Measurements from ENCODE around the gene DKC1.

The DKC1 gene

DNA sequence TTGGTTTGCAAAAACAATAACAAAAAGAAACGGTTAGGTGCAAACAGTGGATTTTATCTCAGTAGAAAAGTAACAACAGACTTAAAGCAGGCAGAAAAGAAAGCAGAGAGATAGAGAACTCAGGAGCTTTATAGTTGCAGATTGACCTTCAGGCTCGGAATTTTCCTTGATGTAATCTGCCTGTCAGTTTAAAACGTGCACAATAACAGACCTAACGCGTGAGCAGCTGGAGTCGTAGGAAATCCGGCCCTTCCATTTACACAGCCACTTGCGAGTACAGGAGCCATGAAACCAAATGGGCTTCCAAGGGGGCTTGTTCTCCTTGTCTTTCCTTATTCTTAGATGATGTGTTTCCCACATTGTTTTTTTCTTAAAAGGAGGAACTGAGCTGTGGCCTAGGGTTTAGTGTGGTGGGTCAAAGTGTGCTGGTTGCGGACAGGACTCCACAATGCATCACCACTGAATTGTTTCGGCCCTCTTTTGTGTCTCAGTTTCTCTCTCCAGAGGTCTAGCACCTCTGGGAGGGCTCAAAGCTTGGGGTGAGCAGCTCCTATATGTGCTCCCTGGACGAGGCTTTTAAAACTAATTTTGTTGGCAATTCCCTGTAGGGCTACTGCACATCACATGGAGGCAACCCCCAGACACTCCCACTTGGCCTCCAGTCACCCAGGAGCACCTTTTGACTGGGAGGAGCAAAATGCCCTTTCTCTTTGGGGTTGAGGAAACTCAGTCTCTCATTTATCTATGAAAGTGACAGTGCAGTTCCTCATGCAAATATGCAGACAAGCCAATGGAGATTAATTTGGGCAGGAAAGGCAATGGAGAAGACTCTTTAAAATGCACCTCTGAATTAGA lies 56.5 kb downstream of the DKC1 start:
- H3K4ac ChIP-seq (ENCODE audit: low read depth, low read length) = no peak overlapping the region
- H3K9ac ChIP-seq (ENCODE audit: low read length) = no peak overlapping the region
- no peaks in the 10 kb centered on the region for H3K4me1 ChIP-seq (ENCODE audit: control insufficient read depth in 1 of 2, insufficient read depth in 2 of 2, low read length in 2 of 2)
- no peak overlapping the region for H3K4me2 ChIP-seq (ENCODE audit: low read length)
- no peak overlapping the region for H2BK12ac ChIP-seq (ENCODE audit: low read length)
- no peak overlapping the region for H3K18ac ChIP-seq (ENCODE audit: low read length)
- H4K8ac ChIP-seq (ENCODE audit: low read depth, low read length) = no peak overlapping the region
- H3K27ac ChIP-seq (ENCODE audit: low read depth, low read length) = no peak overlapping the region
- no peak overlapping the region for H2AK5ac ChIP-seq (ENCODE audit: low read length)
- H3K27me3 ChIP-seq (ENCODE audit: insufficient read depth, low read length) = no peaks in the 10 kb centered on the region
- H3K14ac ChIP-seq (ENCODE audit: low read length) = no peak overlapping the region
- no peak overlapping the region for H3K4me3 ChIP-seq (ENCODE audit: low read depth, low read length)
- no peak overlapping the region for H2AFZ ChIP-seq (ENCODE audit: insufficient read depth, low read length, poor library complexity)
- H4K91ac ChIP-seq (ENCODE audit: low read depth, low read length) = no peak overlapping the region
- no peaks in the 10 kb centered on the region for H3K9me3 ChIP-seq (ENCODE audit: insufficient read depth, low read depth, low read length)
- H3K79me2 ChIP-seq (ENCODE audit: control insufficient read depth, insufficient read depth, low read length, poor library complexity) = no peaks in the 10 kb centered on the region
- no peak for DNase-seq
- no peak overlapping the region for H4K12ac ChIP-seq (ENCODE audit: low read depth, low read length)
- no peaks in the 10 kb centered on the region for H3K36me3 ChIP-seq (ENCODE audit: control insufficient read depth in 1 of 2, insufficient read depth in 2 of 2, low read length in 2 of 2)
- H3K79me1 ChIP-seq (ENCODE audit: low read length) = no peaks in the 10 kb centered on the region
- WGBS (ENCODE audit: extremely low coverage, insufficient coverage, insufficient read length) = no CpG with 5 or more reads among the region's 11 CpGs
- no peak overlapping the region for H2BK120ac ChIP-seq (ENCODE audit: insufficient read depth, low read length, poor library complexity)
- H2BK5ac ChIP-seq (ENCODE audit: low read depth, low read length, poor library complexity) = no peak overlapping the region
- H3K23ac ChIP-seq (ENCODE audit: low read length) = no peak overlapping the region

DNA sequence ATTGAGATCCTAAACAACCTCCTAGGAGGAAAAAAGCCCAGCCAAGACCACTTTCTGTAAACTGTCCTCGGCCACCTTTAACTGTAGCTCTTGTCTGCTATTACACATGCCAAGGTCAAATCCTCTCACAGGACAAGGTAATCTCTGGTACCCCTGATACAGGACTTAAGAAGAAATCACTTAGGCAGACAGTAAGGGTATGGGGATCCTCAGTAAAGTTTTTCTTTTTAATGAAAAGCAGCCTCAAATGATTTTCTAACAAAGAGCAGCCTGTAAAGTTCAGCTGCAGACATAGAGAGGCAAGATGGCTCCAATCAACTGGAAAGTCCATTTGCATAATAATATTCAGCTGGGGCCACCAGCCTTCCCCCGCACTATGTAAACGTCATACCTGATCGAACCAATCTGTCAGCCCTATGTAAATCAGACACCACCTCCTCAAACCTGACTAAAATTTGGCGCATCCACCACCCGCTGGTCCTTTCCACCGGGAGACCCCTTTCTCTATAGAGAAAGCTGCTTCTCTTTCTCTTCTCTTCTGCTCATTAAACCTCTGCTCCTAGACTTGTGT lies 57.2 kb downstream of the DKC1 start:
- no peak overlapping the region for H3K27ac ChIP-seq (ENCODE audit: low read depth, low read length)
- no peak overlapping the region for H3K23ac ChIP-seq (ENCODE audit: low read length)
- no peak overlapping the region for H2BK120ac ChIP-seq (ENCODE audit: insufficient read depth, low read length, poor library complexity)
- no peaks in the 10 kb centered on the region for H3K27me3 ChIP-seq (ENCODE audit: insufficient read depth, low read length)
- H3K4me1 ChIP-seq (ENCODE audit: control insufficient read depth in 1 of 2, insufficient read depth in 2 of 2, low read length in 2 of 2) = no peaks in the 10 kb centered on the region
- no peak overlapping the region for H2BK12ac ChIP-seq (ENCODE audit: low read length)
- H3K4me2 ChIP-seq (ENCODE audit: low read length) = no peak overlapping the region
- H3K9me3 ChIP-seq (ENCODE audit: insufficient read depth, low read depth, low read length) = no peaks in the 10 kb centered on the region
- no CpG with 5 or more reads among the region's 7 CpGs for WGBS (ENCODE audit: extremely low coverage, insufficient coverage, insufficient read length)
- no peak overlapping the region for H3K4ac ChIP-seq (ENCODE audit: low read depth, low read length)
- H3K9ac ChIP-seq (ENCODE audit: low read length) = no peak overlapping the region
- no peak overlapping the region for H3K14ac ChIP-seq (ENCODE audit: low read length)
- no peaks in the 10 kb centered on the region for H3K79me2 ChIP-seq (ENCODE audit: control insufficient read depth, insufficient read depth, low read length, poor library complexity)
- no peak overlapping the region for H3K18ac ChIP-seq (ENCODE audit: low read length)
- H2BK5ac ChIP-seq (ENCODE audit: low read depth, low read length, poor library complexity) = no peak overlapping the region
- no peak overlapping the region for H2AFZ ChIP-seq (ENCODE audit: insufficient read depth, low read length, poor library complexity)
- H4K8ac ChIP-seq (ENCODE audit: low read depth, low read length) = no peak overlapping the region
- H3K36me3 ChIP-seq (ENCODE audit: control insufficient read depth in 1 of 2, insufficient read depth in 2 of 2, low read length in 2 of 2) = no peaks in the 10 kb centered on the region
- no peak overlapping the region for H4K12ac ChIP-seq (ENCODE audit: low read depth, low read length)
- H3K4me3 ChIP-seq (ENCODE audit: low read depth, low read length) = no peak overlapping the region
- no peak overlapping the region for H2AK5ac ChIP-seq (ENCODE audit: low read length)
- DNase-seq = no peak
- H4K91ac ChIP-seq (ENCODE audit: low read depth, low read length) = no peak overlapping the region
- no peaks in the 10 kb centered on the region for H3K79me1 ChIP-seq (ENCODE audit: low read length)

DNA sequence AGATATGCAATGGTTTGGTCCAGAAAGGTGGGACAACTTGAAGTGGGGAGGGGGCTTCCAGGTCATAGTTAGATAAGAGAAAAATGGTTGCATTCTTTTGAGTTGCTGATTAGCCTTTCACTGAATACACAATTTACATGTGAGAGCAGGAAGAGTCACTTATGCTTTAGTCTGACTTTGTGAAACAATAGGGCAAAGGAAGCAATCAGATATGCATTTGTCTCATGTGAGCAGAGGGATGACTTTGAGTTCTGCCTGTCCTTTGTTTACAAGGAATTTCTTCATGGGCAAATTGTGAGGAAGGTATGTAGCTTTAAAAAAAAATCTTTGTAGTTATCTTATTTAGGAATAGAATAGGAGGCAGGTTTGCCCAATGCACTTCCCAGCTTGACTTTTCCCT lies 58.9 kb downstream of the DKC1 start:
- no peaks in the 10 kb centered on the region for H3K79me1 ChIP-seq (ENCODE audit: low read length)
- no peak for DNase-seq
- no peak overlapping the region for H4K91ac ChIP-seq (ENCODE audit: low read depth, low read length)
- H3K4me1 ChIP-seq (ENCODE audit: control insufficient read depth in 1 of 2, insufficient read depth in 2 of 2, low read length in 2 of 2) = no peaks in the 10 kb centered on the region
- H3K4me2 ChIP-seq (ENCODE audit: low read length) = no peak overlapping the region
- no peak overlapping the region for H4K12ac ChIP-seq (ENCODE audit: low read depth, low read length)
- no peak overlapping the region for H3K18ac ChIP-seq (ENCODE audit: low read length)
- H2BK12ac ChIP-seq (ENCODE audit: low read length) = no peak overlapping the region
- no peak overlapping the region for H2AFZ ChIP-seq (ENCODE audit: insufficient read depth, low read length, poor library complexity)
- no peak overlapping the region for H3K27ac ChIP-seq (ENCODE audit: low read depth, low read length)
- H3K27me3 ChIP-seq (ENCODE audit: insufficient read depth, low read length) = no peaks in the 10 kb centered on the region
- H2BK5ac ChIP-seq (ENCODE audit: low read depth, low read length, poor library complexity) = no peak overlapping the region
- H3K4me3 ChIP-seq (ENCODE audit: low read depth, low read length) = no peak overlapping the region
- H3K14ac ChIP-seq (ENCODE audit: low read length) = no peak overlapping the region
- H3K36me3 ChIP-seq (ENCODE audit: control insufficient read depth in 1 of 2, insufficient read depth in 2 of 2, low read length in 2 of 2) = no peaks in the 10 kb centered on the region
- H3K4ac ChIP-seq (ENCODE audit: low read depth, low read length) = no peak overlapping the region
- no peak overlapping the region for H3K23ac ChIP-seq (ENCODE audit: low read length)
- no peak overlapping the region for H4K8ac ChIP-seq (ENCODE audit: low read depth, low read length)
- no peaks in the 10 kb centered on the region for H3K79me2 ChIP-seq (ENCODE audit: control insufficient read depth, insufficient read depth, low read length, poor library complexity)
- no peak overlapping the region for H3K9ac ChIP-seq (ENCODE audit: low read length)
- H3K9me3 ChIP-seq (ENCODE audit: insufficient read depth, low read depth, low read length) = no peaks in the 10 kb centered on the region
- H2BK120ac ChIP-seq (ENCODE audit: insufficient read depth, low read length, poor library complexity) = no peak overlapping the region
- H2AK5ac ChIP-seq (ENCODE audit: low read length) = no peak overlapping the region

DNA sequence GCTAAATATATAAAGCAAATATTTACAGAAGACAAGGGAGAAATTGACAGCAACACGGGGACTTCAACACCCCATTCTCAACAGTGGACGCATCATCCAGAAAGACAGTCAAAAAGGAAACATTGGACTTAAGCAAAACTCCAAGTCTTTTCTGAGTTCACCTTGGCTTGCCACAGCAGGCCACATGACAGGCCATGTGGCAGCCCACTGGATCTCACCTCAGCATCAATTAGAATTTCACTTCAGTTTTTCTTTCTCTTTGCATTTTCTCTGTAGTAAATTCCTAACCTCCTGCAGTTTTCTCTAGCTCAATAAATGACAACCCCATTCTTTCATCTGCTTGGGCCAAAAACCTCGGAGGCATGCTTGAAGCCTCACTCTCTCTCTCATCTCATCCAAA lies 59.4 kb downstream of the DKC1 start:
- H3K4me2 ChIP-seq (ENCODE audit: low read length) = no peak overlapping the region
- no peaks in the 10 kb centered on the region for H3K9me3 ChIP-seq (ENCODE audit: insufficient read depth, low read depth, low read length)
- H3K14ac ChIP-seq (ENCODE audit: low read length) = no peak overlapping the region
- no peak overlapping the region for H3K18ac ChIP-seq (ENCODE audit: low read length)
- no CpG with 5 or more reads among the region's 3 CpGs for WGBS (ENCODE audit: extremely low coverage, insufficient coverage, insufficient read length)
- no peak overlapping the region for H2AK5ac ChIP-seq (ENCODE audit: low read length)
- no peaks in the 10 kb centered on the region for H3K79me2 ChIP-seq (ENCODE audit: control insufficient read depth, insufficient read depth, low read length, poor library complexity)
- no peaks in the 10 kb centered on the region for H3K27me3 ChIP-seq (ENCODE audit: insufficient read depth, low read length)
- H3K9ac ChIP-seq (ENCODE audit: low read length) = no peak overlapping the region
- H3K27ac ChIP-seq (ENCODE audit: low read depth, low read length) = no peak overlapping the region
- no peak overlapping the region for H3K4me3 ChIP-seq (ENCODE audit: low read depth, low read length)
- no peaks in the 10 kb centered on the region for H3K79me1 ChIP-seq (ENCODE audit: low read length)
- H2BK5ac ChIP-seq (ENCODE audit: low read depth, low read length, poor library complexity) = no peak overlapping the region
- no peak for DNase-seq
- H4K12ac ChIP-seq (ENCODE audit: low read depth, low read length) = no peak overlapping the region
- no peak overlapping the region for H2AFZ ChIP-seq (ENCODE audit: insufficient read depth, low read length, poor library complexity)
- H2BK12ac ChIP-seq (ENCODE audit: low read length) = no peak overlapping the region
- H2BK120ac ChIP-seq (ENCODE audit: insufficient read depth, low read length, poor library complexity) = no peak overlapping the region
- H4K91ac ChIP-seq (ENCODE audit: low read depth, low read length) = no peak overlapping the region
- no peaks in the 10 kb centered on the region for H3K4me1 ChIP-seq (ENCODE audit: control insufficient read depth in 1 of 2, insufficient read depth in 2 of 2, low read length in 2 of 2)
- no peak overlapping the region for H3K23ac ChIP-seq (ENCODE audit: low read length)
- no peaks in the 10 kb centered on the region for H3K36me3 ChIP-seq (ENCODE audit: control insufficient read depth in 1 of 2, insufficient read depth in 2 of 2, low read length in 2 of 2)
- H4K8ac ChIP-seq (ENCODE audit: low read depth, low read length) = no peak overlapping the region
- no peak overlapping the region for H3K4ac ChIP-seq (ENCODE audit: low read depth, low read length)
